ENCODE results near the gene COLEC12.

- no peak for TF ChIP-seq CSRNP3 (CRISPR knock-in tag; IDR thresholded peaks at IDR 0.05)
- no peak for TF ChIP-seq ZFP30 (CRISPR knock-in tag; IDR thresholded peaks at IDR 0.05)
- no peak for TF ChIP-seq SNAI2 (CRISPR knock-in tag; IDR thresholded peaks at IDR 0.05)
- no peak for TF ChIP-seq PATZ1 (CRISPR knock-in tag; IDR thresholded peaks at IDR 0.05; ENCODE audit: borderline replicate concordance)
- TF ChIP-seq TSHZ2 (CRISPR knock-in tag; IDR thresholded peaks at IDR 0.05), result no peak
- no peak for TF ChIP-seq RARB (CRISPR knock-in tag; IDR thresholded peaks at IDR 0.05)
- TF ChIP-seq ARNTL (CRISPR knock-in tag; IDR thresholded peaks at IDR 0.05; ENCODE audit: borderline replicate concordance, low read depth), result no peak
- no peak for TF ChIP-seq ZFP3 (CRISPR knock-in tag; IDR thresholded peaks at IDR 0.05)
- no peak for TF ChIP-seq TCF4 (CRISPR knock-in tag; IDR thresholded peaks at IDR 0.05; ENCODE audit: borderline replicate concordance)
Observed at GRCh38 chr18:508835-509234, 8.3 kb upstream of the COLEC12 start.

All from SK-N-SH treated with all-trans-retinoic acid at 6 μM for 48 hours (cell line).